Endothelial cell (in vitro differentiated cells): ENCODE results near the gene ABRACL. TPM values are rescaled to one million over a fixed set of nuclear protein-coding genes. Genes with fewer than 3 reads are reported as not detected.

Experiments
- DNase-seq: peaks from one replicate; pipeline ENCODE4 v3.0.0; 2021; ENCODE audit warnings: low spot score
- H3K27ac Mint-ChIP-seq: one replicate; pipeline ENCODE4 v1.8.0; 2021; ENCODE audit warnings: mixed read lengths, inconsistent platforms; ENCODE audit not compliant: unreplicated experiment
- H3K27me3 Mint-ChIP-seq: one replicate; pipeline ENCODE4 v1.8.0; 2021; ENCODE audit warnings: mild to moderate bottlenecking, moderate library complexity, mixed read lengths, inconsistent platforms; ENCODE audit not compliant: unreplicated experiment
- H3K36me3 Mint-ChIP-seq: one replicate; pipeline ENCODE4 v1.8.0; 2021; ENCODE audit warnings: mild to moderate bottlenecking, low read depth, mixed read lengths, inconsistent platforms; ENCODE audit not compliant: unreplicated experiment
- H3K4me1 Mint-ChIP-seq: one replicate; pipeline ENCODE4 v1.8.0; 2021; ENCODE audit warnings: mild to moderate bottlenecking, mixed read lengths, inconsistent platforms; ENCODE audit not compliant: unreplicated experiment
- H3K4me3 Mint-ChIP-seq: one replicate; pipeline ENCODE4 v1.8.0; 2021; ENCODE audit warnings: mild to moderate bottlenecking, mixed read lengths, inconsistent platforms; ENCODE audit not compliant: unreplicated experiment
- H3K9me3 Mint-ChIP-seq: one replicate; pipeline ENCODE4 v1.8.0; 2021; ENCODE audit warnings: mixed read lengths, inconsistent platforms; ENCODE audit not compliant: unreplicated experiment
- CTCF ChIP-seq: fragments of 200-600 bp; sonication (generic); IDR thresholded peaks from one replicate; pipeline ENCODE4 v1.5.0; 2021; ENCODE audit warnings: antibody characterized with exemption; ENCODE audit not compliant: unreplicated experiment
- long read RNA-seq: library from polyadenylated mRNA; unstranded; transcript quantifications from one replicate; pipeline ENCODE4 v2.0.0, GENCODE V29; 2020; ENCODE audit not compliant: unreplicated experiment
- total RNA-seq: library from RNA; stranded (reverse); fragmentation: NEBNext Ultra II Directional; extraction: Animal tissue kit (Norgen Biotek cat#: 25700); gene quantifications from one replicate; pipeline ENCODE4 v1.2.1, GENCODE V29; 2021; ENCODE audit not compliant: unreplicated experiment

Gene ABRACL
- total RNA-seq: 117 TPM
- long read RNA-seq, transcript ABRACL-201 (3 exons, 845 nt): major isoform, 69 of 76 reads
- long read RNA-seq, partial matches to known transcripts: 0 of 76 reads
- long read RNA-seq, other reads (novel, unspliced or antisense): 7 of 76 reads

DNA sequence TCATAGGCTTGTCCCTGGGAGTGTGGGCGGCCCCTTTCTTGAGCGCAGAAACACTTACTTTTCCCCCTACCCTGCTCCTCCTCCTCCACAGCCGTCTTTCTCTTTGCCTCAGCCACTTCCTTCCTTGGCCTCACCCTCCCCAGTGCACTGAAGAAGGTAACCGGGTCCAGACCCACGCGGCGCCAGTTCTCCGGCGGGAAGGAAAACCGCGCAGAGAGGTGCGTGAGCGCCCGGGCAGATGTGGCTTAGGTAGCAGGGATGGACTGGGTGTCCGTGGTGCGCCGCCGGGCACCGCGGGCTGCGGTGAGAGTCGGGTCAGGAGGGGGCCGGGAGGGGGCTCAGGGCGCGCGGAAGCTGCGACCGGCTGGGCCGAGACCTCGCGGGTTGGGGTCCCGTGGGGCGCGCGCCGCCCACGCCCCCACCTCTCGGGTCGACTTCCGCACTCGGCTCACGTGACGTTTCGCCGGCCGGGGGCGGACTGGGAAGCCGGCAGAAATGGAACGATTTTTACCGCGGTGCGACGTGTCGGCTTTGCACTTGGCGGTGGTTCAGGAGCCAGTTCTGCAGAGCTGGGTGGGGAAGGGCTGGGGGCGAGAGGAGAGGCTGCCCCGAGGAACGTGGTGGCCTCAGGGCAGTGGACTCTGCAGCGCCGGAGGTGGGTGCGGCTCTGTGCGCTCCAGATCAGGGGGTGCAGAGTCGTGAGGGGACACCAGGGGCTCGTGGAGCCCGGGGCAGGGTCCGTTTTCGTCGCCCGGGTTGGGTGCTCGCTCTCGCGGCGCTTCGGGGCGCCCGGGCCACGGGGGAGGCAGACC is at the start of gene ABRACL:
ABRACL (plus strand) TSS at position 88 of the 812 bp plus-strand sequence. CDS start 5,416 bp downstream, outside the sequence.
- peak; percentile 64 for DNase-seq
- Mint-ChIP-seq H3K4me1 (peaks cover 25% of the 10 kb centered on the region), H3K27ac (peak within 1 kb of the TSS; percentile 94), H3K36me3 (peaks cover 10% of the 10 kb centered on the region), H3K27me3 (peaks cover 4% of the 10 kb centered on the region), H3K9me3 (no peaks in the 10 kb centered on the region), H3K4me3 (peak within 1 kb of the TSS; percentile 95)
- no peak for TF ChIP-seq CTCF

DNA sequence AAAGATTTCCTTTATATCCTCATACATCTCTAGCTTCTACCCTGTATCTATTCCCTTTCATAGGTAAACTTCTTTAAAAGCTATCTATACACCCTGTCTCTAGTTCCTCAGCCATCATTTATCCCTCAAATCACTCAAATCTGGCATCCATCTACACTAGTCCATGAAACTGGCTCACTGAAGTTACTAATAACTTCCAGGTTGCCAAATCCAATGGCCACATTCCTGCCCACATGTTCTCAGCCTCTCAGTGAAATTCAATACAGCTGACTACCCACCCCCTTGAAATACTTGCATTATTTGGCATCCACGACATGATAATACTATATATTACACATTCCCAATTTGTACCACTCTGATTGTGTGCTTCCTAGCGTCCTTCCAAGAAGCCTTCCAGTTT is 49.2 kb upstream of the ABRACL start:
- no peak for TF ChIP-seq CTCF
- Mint-ChIP-seq H3K4me3 (no peak overlapping the region), H3K36me3 (no peaks in the 10 kb centered on the region), H3K4me1 (peaks cover 6% of the 10 kb centered on the region), H3K9me3 (no peaks in the 10 kb centered on the region), H3K27me3 (no peaks in the 10 kb centered on the region), H3K27ac (no peak overlapping the region)
- DNase-seq: no peak

- DNase-seq: no peak
- Mint-ChIP-seq H3K4me1 (peaks cover 6% of the 10 kb centered on the region), H3K9me3 (no peaks in the 10 kb centered on the region), H3K27ac (no peak overlapping the region), H3K27me3 (no peaks in the 10 kb centered on the region), H3K4me3 (no peak overlapping the region), H3K36me3 (no peaks in the 10 kb centered on the region)
- no peak for TF ChIP-seq CTCF
Measured at GRCh38 chr6:138979813-138980668, 48.5 kb upstream of the ABRACL start.

DNA sequence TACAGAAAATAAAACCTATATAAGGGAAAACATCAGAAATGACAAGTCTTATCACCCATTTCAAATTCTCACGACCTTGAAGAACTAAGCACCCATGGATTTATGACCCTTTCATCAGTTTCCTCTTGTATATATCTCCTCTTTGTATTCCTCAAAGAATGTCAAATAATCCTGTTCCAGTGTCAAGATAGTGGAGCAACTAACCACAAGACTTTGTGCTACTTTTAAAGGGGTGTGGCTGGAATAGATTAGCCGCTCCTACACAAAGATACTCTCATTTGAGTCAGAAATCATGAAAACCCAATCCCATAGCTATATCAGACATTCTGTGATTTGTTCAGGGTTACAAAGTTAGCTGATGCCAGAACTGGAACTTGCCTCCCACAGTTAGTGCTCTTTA is 47.1 kb upstream of the ABRACL start:
- H3K9me3 Mint-ChIP-seq: no peaks in the 10 kb centered on the region
- peaks cover 9% of the 10 kb centered on the region for H3K4me1 Mint-ChIP-seq
- no peaks in the 10 kb centered on the region for H3K27me3 Mint-ChIP-seq
- H3K4me3 Mint-ChIP-seq: no peak overlapping the region
- no peaks in the 10 kb centered on the region for H3K36me3 Mint-ChIP-seq
- TF ChIP-seq CTCF: no peak
- H3K27ac Mint-ChIP-seq: no peak overlapping the region
- DNase-seq: no peak
